VCaP (cell line): Measurements from ENCODE around the gene GINM1.

Experiments
- H3K27ac ChIP-seq: fragments of 450-650 bp; 2 replicates; pipeline ENCODE4 v1.5.1; 2017
- CTCF ChIP-seq: fragments of 450-650 bp; conservative IDR thresholded peaks from 2 replicates; pipeline ENCODE4 v1.5.1; 2017; ENCODE audit warnings: mild to moderate bottlenecking, moderate library complexity

The GINM1 gene

GRCh38 chr6:149566410-149567193 lies 427 bp downstream of the GINM1 start:
- H3K27ac ChIP-seq = peak overlapping the region; percentile 87
- no peak for TF ChIP-seq CTCF

- peak overlapping the region; percentile 87 for H3K27ac ChIP-seq
Measured at GRCh38 chr6:149567194-149567586, 1.0 kb downstream of the GINM1 start.

GRCh38 chr6:149567945-149568585 lies 1.9 kb downstream of the GINM1 start:
- no peak overlapping the region; the same call in 1 of the 2 replicates for H3K27ac ChIP-seq
- no peak for TF ChIP-seq CTCF

More at GRCh38 chr6:149567194-149567586, 1.0 kb downstream of the GINM1 start:
- no peak for TF ChIP-seq CTCF

- TF ChIP-seq CTCF = no peak
- H3K27ac ChIP-seq = no peak overlapping the region
Measured at GRCh38 chr6:149580880-149581279, 14.7 kb downstream of the GINM1 start.

GRCh38 chr6:149581349-149581748 lies 15.2 kb downstream of the GINM1 start:
- no peak for TF ChIP-seq CTCF
- H3K27ac ChIP-seq = no peak overlapping the region

GRCh38 chr6:149586149-149586548 lies 20.0 kb downstream of the GINM1 start:
- no peak overlapping the region for H3K27ac ChIP-seq
- no peak for TF ChIP-seq CTCF

GRCh38 chr6:149592983-149593382 lies 26.8 kb downstream of the GINM1 start:
- H3K27ac ChIP-seq = no peak overlapping the region
- no peak for TF ChIP-seq CTCF
